HG02885 (cell line): ENCODE results near the gene STMP1.
A peak's percentile ranks its signal among the peaks of the same experiment; 100 is the strongest.
"Not testable (repeated sequence)": the region's sequence is repeated elsewhere in the genome, so short reads cannot be mapped to it uniquely, and the experiment has no call there.

Experiments
- ATAC-seq: cut with Tn5 transposase; IDR thresholded peaks from one replicate; pipeline ENCODE4 v1.9.1; 2021; ENCODE audit warnings: mild to moderate bottlenecking; ENCODE audit not compliant: unreplicated experiment, poor library complexity

Gene STMP1

GRCh38 chr7:135692055-135692454 is 29.7 kb downstream of the STMP1 start:
- no peak for ATAC-seq

GRCh38 chr7:135692606-135693005 is 30.3 kb downstream of the STMP1 start:
- not testable (repeated sequence) for ATAC-seq

- ATAC-seq: no peak
Observed at GRCh38 chr7:135693558-135693957, 31.2 kb downstream of the STMP1 start.

- ATAC-seq: no peak
Observed at GRCh38 chr7:135697276-135698049, 35.1 kb downstream of the STMP1 start.

GRCh38 chr7:135704074-135704473 is 41.8 kb downstream of the STMP1 start:
- ATAC-seq: no peak

GRCh38 chr7:135704698-135705097 is 42.4 kb downstream of the STMP1 start:
- ATAC-seq: no peak

GRCh38 chr7:135706038-135706742 is 43.9 kb downstream of the STMP1 start:
- ATAC-seq: no peak

GRCh38 chr7:135706858-135707569 is 44.7 kb downstream of the STMP1 start:
- no peak for ATAC-seq

GRCh38 chr7:135707570-135707966 is 45.3 kb downstream of the STMP1 start:
- ATAC-seq: no peak

GRCh38 chr7:135708041-135708440 is 45.7 kb downstream of the STMP1 start:
- no peak for ATAC-seq

- no peak for ATAC-seq
Observed at GRCh38 chr7:135709508-135709907, 47.2 kb downstream of the STMP1 start.

- ATAC-seq: peak; percentile 62
Observed at GRCh38 chr7:135710417-135711138, 48.3 kb downstream of the STMP1 start.

GRCh38 chr7:135711139-135711469 is 48.8 kb downstream of the STMP1 start:
- peak; percentile 11 for ATAC-seq

GRCh38 chr7:135712182-135712782 is 50.0 kb downstream of the STMP1 start:
- no peak for ATAC-seq

GRCh38 chr7:135712796-135713195 is 50.5 kb downstream of the STMP1 start:
- ATAC-seq: no peak

GRCh38 chr7:135713836-135714470 is 51.6 kb downstream of the STMP1 start:
- ATAC-seq: no peak

GRCh38 chr7:135714534-135715009 is 52.3 kb downstream of the STMP1 start:
- no peak for ATAC-seq

GRCh38 chr7:135715055-135715522 is 52.8 kb downstream of the STMP1 start:
- no peak for ATAC-seq

- ATAC-seq: no peak
Observed at GRCh38 chr7:135715673-135716072, 53.4 kb downstream of the STMP1 start.
